SH-SY5Y (cell line): ENCODE results near the gene HOXB5.

Source experiments
- GATA2 ChIP-seq: IDR thresholded peaks from 2 replicates; pipeline ENCODE4 v1.6.1; 2011; ENCODE audit warnings: mild to moderate bottlenecking, low read depth, low read length
- GATA3 ChIP-seq: IDR thresholded peaks from 2 replicates; pipeline ENCODE4 v1.6.1; 2011; ENCODE audit warnings: low read depth, mild to moderate bottlenecking, low read length, moderate library complexity

HOXB5 gene

DNA sequence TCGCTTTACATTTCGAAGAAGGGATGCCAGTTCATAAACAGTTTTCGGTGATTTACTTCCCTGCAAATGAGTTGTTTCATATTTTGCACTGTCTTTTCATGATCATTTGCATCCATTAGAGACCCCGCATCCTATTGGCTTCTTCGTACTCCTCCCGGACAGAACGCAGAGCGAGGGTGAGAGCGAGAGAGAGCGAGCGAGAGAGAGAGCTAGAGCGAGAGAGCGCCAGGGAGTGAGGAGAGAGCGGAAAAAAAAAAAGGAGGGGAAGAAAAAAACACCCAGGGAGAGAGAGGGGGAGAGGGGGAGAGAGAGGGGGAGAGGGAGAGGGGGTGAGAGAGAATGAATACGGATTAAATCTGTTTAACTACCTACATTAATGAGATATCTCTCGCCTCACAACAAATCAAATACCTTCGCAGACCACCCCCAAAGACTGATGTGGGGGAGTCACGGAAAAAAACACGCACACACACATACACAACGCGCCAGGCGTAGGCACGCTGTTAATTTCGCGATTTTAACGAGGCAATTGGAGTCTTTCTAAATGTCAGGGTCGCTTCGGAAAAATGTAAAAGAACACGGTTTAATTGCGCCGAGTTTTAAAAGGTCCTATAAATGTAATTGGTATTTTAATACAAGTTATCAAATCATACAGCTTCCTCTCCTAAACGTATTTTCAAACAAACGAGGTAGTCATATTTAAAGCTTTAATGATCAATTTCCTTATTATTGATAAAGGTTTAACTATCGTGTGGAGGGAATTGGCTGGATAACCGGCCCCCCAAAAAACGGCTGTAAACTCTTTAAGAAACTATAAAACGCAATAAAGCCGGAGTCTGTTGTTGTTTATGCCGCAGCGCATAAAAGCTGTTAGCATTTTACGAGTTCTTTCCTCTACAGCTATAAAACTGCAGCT, 21.7 kb upstream of the HOXB5 start, which contains the start of gene HOXB8:
TSS of gene HOXB8 (minus strand) at position 246 of the 916 bp plus-strand sequence. CDS start 588 bp downstream, outside the sequence.
- TF ChIP-seq GATA2 = no peak
- no peak for TF ChIP-seq GATA3

DNA sequence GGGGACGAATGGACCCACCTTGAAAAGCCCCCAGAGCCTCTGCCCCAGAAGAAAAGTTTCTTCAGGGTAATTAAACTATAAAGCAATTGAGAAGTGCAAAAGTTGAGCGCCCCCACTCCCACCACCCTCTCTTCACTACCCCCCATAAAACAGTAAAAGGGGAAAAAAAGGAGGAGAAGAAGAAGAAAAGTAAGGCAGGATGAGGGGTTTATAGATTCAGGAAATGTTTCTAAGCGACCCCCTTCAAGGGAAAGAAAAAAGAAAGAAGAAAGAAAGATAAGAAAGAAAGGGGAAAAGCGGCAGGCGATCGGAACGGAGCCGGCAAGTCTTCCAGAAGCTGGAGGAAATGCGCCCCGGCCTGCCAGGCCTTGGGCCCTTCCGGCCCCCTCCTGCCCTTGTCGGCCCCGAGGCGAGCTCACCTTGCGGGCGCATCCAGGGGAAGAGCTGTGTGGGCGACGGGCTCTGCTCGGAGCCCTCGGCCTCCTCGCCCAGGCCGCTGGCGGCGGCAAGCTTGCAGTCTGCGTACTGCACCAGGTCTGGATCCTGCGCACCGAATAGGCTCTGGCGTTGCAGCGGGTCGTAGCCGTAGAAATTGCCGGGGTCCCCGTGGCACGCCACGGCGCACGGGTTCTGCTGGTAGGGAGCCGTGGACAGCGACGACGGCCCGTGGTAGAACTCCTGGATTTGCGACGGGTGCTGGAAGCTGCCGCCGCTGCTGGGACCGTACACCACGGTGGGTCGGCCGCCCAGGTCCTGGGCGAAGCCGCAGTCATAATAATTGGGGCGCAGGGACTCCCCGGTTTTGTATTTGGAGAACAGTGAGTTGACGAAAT, 20.5 kb upstream of the HOXB5 start:
- TF ChIP-seq GATA2 (no peak), GATA3 (no peak)

DNA sequence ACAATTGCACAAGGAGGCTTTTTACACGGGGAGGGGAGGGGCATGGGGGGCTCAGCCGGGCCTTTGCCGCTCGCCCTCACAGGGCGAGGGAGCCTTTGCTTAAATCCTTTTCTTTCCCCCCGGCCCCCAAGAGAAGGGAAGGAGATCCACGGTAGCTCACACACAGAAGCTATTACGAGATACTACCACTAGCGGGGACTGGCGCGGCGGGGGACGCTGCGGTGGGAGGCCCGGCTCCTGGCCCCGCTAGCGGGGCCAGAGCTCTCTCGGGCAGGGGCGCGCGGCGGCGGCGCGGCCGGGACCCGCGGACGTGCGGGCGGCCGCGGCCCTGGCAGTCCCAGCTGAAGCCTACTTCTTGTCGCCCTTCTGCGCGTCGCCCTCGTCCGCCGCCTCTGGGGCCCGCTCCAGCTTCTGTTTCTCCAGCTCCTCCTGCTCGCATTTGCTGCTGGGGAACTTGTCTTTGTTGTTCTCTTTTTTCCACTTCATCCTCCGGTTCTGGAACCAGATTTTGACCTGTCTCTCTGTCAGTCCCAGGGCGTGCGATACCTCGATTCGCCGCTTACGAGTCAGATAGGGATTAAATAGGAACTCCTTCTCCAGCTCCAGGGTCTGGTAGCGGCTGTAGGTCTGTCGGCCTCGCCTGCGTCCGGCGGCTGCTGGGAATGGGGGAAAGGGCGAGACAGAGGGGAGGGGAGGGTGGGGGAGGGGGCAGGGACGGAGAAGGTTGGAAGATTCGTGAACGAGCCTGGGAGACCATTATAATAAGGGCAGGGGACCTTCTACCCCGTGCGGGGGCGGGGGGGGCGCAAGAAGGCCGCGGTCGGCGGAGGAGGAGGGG, 19.5 kb upstream of the HOXB5 start:
- TF ChIP-seq GATA2 (no peak), GATA3 (no peak)

DNA sequence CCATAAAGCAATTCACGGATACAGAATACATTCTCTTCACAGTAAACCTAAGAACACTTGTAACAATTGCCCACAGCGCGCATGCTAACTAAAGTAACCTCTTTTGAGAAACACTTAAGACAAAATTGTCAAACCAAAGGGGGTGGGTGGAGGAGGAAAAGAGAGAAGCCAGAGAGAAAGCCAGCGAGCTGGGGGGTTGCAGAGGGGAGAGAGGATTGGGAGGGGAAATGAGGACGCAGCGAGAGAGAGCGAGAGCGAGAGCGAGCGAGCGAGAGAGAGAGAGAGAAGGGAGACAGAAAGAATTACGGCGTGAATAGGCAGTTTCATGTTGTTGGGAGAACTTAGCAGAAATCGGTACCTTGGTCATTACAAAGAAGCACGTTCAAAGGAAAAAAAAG, 18.9 kb upstream of the HOXB5 start:
- TF ChIP-seq GATA3 (no peak), GATA2 (no peak)

DNA sequence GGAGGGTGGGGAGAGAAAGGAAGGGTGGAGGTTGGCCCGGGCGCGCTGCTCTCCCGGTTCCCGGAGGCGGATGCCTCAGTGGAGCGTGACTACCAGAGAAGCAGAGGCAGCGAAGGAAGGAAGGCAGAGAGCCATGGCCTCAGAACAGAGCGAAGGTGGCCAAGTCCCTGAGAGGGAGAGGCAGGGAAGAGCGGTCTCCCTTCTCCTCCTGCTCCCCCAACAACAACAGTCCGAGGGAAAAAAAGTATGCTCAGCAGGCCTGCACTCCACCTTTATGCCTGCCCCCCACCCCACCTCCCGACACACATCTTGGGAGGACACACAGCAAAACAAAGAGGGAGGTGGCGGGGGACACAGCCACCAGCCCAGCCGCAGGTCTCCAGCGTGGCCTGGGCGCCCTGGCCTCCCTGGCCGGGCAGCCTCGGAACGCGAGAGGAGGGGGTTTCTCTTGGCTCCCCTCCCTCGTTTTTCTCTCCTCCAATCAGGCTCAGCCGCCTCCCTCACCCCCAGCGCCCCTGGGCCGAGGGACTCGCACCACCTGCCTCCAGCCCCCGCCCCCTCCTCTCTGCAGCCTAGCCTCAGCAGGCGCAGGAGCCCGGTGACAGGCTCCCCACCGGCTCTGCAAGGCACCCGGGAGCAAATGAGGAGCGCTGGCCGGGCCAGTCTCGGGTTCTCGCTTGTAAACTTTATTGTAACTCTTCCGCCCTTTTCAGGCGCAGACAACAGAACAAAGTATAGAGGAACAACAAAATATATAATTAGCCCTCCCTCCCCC, 18.3 kb upstream of the HOXB5 start:
- no peak for TF ChIP-seq GATA3
- TF ChIP-seq GATA2 = no peak

DNA sequence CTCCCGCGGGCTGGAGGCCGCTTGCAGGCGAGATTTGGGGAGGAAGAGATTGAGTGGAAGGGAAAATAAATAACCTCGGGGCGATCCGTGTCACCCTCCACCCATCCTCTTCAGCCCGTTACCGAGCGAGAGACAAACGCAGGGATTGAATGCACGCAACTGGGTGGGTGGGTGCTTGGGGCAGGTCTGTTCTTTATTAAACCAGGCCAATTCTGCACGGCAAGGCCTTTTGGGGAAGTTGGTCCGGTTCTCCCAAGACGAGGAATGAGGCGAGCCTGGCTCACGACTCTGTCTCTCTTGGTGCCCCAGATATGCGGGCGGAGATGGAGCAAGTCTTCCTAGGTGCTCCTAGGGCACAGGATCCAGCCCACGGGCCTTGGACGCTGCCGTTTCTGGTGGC, 17.6 kb upstream of the HOXB5 start:
- TF ChIP-seq GATA2 (no peak), GATA3 (no peak)

DNA sequence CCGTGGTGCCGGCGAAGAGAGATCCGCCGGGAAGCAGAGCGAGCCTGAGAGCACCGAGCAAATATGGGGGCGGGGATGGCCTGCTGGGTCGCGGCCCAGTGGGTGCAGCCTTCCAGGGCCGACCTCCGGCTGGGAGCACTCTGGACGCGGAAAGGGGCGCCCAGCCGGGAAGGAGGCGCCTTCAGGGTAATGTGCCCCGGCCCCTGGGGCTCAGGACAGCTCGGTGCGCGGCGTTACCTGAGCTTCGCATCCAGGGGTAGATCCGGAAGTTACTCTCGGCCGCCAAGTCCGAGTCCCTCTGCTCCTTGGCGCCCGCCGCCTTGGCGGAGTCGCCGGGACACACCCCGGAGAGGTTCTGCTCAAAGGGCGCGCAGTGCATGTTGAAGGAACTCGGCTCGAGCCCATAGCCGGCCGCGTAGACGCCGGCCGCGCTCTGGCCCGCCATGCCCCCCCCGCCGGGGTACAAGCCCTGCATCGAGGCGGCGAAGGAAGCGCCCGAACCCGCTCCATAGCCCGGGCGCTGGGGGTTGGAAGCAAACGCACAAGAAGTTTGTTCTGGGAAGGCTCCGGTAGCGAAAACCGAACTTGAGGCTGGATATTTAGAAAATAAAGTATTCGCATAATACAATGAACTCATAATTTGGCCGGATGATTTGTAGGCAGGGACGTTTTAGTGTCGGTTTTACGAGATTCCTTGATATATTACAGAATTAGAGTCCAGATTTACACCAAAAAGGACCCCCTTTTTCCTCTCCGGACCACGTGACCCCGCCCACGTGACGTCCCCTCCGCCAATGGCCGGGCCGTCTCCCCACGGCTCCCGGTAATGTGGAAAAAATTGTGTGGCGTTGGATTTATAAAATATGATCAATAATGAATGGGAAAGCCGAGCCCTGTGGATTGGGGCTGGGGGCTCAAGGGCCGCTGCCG, 17.0 kb upstream of the HOXB5 start, which contains the start of gene HOXB7:
TSS of gene HOXB7 (minus strand) at position 736 of the 930 bp plus-strand sequence. CDS start at position 637, 99 bp downstream.
- no peak for TF ChIP-seq GATA3
- TF ChIP-seq GATA2 = no peak

DNA sequence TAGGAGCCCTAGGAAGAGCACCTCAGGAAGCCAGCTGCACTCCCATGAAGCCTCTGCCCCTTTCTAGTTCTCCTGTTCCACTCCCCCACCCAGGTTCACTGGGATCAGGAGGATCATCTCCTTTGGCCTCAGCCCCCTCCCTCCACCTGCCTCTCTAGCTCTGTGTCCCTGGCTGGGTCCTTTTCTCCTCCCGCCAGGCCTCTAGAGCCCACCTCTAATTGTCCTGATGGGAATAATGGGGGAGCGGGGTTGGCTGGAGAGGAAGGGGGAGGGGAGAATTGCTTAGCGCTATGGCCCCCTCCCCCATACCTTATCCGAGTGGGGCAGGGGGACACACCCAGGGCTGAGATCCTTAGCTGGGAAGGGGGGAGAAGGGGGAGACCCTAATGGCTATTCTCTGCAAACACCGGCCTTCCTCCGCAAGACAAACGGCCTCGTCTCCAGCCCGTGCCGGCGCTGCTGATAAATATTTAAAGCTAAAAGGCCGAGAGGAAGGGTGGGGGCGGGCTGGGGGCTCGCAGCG, 16.2 kb upstream of the HOXB5 start:
- no peak for TF ChIP-seq GATA2
- no peak for TF ChIP-seq GATA3

DNA sequence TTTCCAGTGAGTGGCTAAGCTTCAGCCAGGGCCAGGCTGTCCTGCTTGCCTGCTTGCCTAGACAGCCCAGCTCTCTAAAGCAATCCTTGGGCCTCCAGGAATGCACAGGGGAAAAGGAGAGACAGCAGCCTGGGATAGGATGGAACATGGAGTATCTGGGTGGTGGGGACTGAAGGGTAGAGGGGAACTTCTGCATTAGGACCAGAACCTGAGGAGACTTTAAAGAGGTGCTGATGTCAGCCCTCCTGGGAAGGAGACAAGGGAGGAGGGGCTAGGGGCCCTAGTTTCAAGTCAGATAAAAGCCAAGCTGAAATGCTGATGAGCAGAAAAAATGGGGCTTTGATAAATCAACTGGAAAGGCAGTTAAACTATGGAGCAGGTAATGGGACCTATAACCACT, 15.5 kb upstream of the HOXB5 start:
- TF ChIP-seq GATA2 (no peak), GATA3 (no peak)

DNA sequence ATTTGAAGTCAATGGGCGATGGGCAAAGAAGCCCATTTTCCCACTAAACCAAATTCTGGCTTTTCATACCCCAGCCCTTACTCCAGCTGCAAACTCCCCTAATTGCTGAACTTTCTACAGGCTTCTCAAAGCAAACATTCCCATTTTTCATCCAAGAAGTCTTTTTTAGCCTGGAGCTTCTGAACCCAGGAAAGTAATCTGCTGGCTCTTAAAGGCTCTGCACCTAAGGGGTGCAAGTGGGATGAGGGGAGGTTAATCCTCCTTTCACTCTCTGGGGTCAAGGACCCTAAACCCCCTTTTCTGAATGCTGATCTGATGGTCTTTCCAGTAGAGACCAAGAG, 14.9 kb upstream of the HOXB5 start:
- TF ChIP-seq GATA2 = no peak
- TF ChIP-seq GATA3 = no peak

DNA sequence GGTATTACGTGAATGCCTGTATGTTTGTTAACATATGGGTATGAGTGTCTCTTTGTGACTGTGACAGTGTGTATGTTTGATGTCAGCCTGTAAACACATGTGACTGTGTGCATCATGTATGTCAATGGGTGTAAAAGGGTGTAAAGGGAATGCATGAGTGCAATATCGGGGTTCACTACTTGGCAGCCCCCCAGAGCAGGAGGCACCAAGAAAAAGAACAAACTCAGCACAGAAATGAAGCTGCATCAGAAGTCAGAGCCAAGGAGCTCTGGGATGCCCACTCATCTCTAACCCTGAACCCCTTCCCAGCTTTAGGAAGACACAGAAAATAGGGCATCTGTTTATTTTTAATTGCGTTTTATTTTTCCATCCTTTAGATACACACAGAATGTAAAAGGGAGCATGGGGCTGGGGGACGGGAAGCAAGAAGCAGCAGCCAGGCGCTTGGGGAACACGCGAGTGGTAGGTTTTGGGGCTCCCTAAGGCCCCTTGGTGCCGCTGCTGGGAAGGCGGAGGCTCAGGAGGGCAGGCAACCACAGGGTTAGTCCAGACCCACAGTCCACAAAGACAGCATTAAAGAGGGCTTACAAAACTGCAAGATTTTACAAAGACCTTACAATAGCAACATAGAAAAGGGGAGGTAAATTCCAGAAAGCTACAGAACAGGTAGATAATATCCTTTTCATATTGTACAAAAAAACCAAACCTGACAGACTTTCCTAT, 13.5 kb upstream of the HOXB5 start:
- TF ChIP-seq GATA3 (no peak), GATA2 (no peak)
